Gastrocnemius medialis (tissue), 4 donors: Measurements from ENCODE around the gene CNTD1.
"Not testable (repeated sequence)": the region's sequence is repeated elsewhere in the genome, so short reads cannot be mapped to it uniquely, and the experiment has no call there.

Experiments used
- CTCF ChIP-seq, 5 experiments: fragments of 450-650 bp in 3 of 5; fragments of 200-600 bp in 2 of 5; sonication (generic) in 2 of 5; IDR thresholded peaks in 4 of 5; conservative IDR thresholded peaks in 1 of 5; 1 replicate in 4 of 5; 2 replicates in 1 of 5; pipeline ENCODE4 v1.5.1; 2016 to 2019; ENCODE audit warnings: antibody characterized with exemption in 5 of 5, mild to moderate bottlenecking in 3 of 5, moderate library complexity in 3 of 5
- POLR2A ChIP-seq, 2 donors: fragments of 450-650 bp; IDR thresholded peaks; one replicate each; pipeline ENCODE4 v1.6.1; 2017; ENCODE audit warnings: antibody characterized with exemption in 2 of 2, mild to moderate bottlenecking in 2 of 2, moderate library complexity in 2 of 2

- TF ChIP-seq CTCF (IDR thresholded peaks at IDR 0.05 in 4 of 5, conservative IDR thresholded peaks at IDR 0.05 in 1 of 5); POLR2A (IDR thresholded peaks at IDR 0.05): not testable (repeated sequence)
Measured at GRCh38 chr17:42769964-42770363, 28.7 kb upstream of the CNTD1 start.
